NCI-H1092 treated with DMSO at 0.1 percent for 48 hours (cell line): Measurements from ENCODE around the gene ST6GAL2.
A peak's percentile ranks its signal among the peaks of the same experiment; 100 is the strongest.

Experiments used
- DNase-seq: peaks from one replicate; lab custom pipeline; 2025; lab: John Stamatoyannopoulos, UW

ST6GAL2 gene, protein sequence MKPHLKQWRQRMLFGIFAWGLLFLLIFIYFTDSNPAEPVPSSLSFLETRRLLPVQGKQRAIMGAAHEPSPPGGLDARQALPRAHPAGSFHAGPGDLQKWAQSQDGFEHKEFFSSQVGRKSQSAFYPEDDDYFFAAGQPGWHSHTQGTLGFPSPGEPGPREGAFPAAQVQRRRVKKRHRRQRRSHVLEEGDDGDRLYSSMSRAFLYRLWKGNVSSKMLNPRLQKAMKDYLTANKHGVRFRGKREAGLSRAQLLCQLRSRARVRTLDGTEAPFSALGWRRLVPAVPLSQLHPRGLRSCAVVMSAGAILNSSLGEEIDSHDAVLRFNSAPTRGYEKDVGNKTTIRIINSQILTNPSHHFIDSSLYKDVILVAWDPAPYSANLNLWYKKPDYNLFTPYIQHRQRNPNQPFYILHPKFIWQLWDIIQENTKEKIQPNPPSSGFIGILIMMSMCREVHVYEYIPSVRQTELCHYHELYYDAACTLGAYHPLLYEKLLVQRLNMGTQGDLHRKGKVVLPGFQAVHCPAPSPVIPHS

DNA sequence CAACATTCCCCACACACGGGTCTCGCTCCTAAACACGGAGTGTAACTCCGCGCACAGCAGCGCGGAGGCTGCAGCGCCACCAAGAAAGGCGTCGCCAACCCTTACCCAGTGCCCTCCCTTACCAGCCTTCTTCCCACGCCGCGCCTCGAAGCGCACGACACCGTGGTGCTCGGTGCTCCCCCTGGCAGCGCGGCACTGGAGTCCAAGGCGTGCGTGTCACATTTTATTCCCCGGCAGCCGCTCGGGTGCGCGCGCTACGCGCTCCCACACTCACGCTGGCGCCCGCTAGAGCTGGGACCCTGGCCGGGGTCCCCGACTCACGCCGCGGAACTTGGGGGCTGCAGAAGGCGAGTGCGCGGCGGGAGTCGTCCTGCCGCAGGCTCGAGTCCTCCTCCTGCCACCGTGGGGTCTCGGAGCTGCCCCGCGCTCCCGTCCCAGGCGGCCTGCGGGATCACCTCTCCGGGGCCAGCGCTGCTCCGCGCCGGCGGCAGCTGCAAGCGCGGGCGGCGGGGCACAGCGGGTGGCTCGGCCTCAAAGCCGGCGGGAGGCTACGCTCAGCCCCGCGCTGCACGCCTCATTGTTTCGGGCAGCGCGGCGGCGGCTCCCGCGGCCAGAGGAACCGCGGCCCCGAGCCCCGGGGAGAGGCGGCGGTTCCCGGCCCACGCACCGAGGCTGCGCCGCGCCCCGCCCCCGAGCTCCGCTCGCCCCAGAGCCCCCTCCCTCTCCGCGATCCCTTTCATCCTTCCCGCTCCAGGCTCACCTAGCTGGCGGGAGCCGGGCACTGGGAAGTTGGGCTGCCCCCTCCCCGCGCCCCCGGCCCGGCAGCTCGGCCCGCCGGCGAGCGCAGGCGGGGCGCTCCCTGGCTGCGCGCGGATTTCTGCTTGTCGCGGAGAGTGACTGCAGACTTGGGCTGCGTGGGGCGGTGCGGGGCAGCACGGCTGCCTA lies at the start of gene ST6GAL2:
ST6GAL2 (minus strand) TSS at position 197 of the 945 bp plus-strand sequence. CDS start 42,190 bp downstream, outside the sequence.
- DNase-seq, result peak; percentile 9

DNA sequence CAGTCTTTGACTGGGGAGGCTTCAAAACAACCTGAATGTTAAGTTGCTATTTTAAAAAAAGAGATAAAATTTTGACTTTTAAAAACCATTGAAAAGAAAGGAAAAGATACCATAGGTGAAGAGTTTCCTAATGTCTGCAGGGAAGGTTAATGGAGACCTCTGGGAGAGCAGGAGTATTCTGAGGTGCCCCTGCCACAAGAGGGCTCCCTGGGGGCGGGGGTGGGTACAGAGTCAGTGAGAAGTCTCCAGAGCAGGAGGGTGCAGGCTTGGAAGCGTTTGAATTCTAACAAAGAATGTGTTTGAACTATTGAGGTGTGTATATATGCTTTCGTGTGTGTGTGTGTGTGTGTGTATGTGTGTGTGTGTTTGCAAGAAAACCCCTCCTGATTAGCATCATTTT lies 46.7 kb upstream of the ST6GAL2 start:
- DNase-seq, result no peak

DNA sequence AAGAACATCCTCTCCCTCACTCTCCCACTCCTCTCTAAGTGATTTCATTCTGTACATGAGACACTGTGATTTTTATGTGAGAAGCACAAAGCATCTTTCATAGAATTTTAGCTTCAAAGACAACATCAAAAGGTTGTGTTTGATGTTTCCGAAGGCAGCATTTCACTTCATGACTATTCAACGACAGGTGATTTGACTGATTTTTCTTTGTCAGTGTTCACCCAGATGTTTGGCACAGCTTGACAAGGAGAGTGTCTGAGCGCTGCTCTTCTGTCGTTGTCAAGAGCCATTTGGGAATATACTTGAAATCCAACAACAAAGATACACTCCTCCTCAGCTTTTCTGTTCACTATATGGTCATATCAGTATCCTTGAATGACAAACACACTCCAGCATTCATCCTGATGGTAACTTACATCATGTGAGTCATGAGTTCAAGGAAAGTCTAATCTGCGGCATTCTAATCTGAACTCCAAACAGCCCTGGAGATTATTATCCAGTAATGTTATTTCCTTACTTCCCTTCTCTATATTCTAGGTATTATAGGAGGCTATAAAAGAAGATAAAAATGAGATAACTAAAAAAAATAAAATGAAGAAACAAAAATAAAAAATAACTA lies 45.9 kb upstream of the ST6GAL2 start:
- DNase-seq, result no peak

DNA sequence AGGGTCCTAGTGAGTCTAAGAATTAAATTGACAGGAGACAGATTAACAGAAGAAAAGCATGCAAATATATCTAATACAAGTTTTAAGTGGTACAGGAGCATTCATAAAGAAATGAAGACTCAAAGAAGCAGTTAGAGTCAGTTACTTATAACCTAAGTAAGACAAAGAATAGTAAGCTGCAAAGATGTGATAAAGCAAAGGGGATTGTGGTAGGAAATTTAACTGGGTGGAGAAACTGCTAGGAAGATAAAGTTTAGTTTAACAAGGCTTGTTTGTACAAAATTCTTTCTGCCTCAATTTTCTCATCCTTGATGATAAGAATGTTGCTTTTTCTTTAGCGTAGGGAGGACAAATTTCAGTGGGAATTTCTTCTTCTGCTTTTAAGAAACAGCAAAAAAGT lies 35.5 kb upstream of the ST6GAL2 start:
- DNase-seq, result no peak

DNA sequence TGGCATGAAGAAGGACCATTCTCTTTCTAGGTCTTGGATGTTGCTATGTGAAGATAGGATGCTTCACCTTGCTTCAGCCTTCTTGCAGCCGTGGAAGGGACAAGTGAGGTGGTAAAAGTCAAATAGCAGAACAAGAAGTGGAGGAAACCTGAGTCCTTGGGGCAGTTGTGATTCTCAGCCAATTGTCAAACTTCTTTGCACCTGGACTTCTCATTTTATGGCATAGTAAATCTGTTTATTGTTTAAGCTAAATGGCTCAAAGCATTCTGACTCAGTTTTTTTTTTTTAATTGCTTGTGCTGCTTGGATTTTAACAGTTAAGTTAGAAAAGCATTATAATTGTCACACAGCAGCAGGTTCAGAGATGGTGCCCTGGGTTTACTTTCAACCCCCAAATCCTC lies 33.0 kb upstream of the ST6GAL2 start:
- no peak for DNase-seq

DNA sequence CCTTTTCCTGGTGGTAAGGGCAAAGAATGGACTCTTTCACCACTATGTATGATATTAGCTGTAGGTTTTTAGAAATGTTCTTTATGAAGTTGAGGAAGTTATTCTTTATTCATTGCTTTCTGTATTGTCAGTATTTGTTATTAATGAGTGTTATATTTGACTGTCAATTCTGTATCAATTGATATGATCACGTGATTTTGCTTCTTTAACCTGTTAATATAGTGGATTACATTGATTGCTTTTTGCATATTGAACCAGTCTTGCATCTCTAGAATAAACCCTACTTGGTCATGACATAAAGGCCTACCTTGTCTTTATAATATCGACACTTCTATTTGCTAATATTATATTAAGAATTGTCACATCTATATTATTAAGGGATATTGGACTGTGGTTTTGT lies 18.3 kb upstream of the ST6GAL2 start:
- no peak for DNase-seq

DNA sequence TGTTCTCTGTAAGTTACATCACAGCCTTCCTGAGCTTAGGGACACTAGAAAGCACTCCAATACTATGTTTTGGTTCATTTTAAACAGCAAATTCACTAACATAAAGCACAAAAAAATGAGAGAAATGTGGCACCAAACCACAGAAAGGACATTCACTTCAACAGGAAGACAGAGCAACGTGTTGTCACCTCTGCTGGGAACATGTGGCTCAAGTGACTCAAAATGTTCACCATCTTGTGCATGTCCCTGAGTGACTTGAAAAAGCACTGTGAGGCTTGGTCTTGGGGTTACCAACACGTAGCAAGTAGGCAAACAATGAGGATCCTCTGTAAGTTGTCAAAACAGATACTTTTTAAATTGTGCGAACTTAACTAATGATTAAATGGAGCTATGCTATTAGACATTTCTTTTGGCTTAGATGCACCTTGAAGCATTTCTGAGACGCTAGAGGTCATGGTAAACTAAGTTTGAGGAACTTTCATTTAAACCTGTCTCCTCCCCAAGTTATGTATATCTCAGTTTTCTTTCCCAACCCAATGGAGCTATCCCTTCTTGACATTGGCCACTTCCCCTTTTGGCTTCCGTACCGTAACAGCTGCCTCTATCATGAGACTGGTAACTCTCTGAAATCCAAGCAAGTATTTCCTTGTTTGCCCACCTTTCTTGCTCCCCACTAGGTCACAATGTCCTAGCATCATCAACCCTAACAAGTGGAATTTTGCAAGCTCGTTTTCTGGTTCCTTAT lies 14.0 kb upstream of the ST6GAL2 start:
- DNase-seq, result no peak

DNA sequence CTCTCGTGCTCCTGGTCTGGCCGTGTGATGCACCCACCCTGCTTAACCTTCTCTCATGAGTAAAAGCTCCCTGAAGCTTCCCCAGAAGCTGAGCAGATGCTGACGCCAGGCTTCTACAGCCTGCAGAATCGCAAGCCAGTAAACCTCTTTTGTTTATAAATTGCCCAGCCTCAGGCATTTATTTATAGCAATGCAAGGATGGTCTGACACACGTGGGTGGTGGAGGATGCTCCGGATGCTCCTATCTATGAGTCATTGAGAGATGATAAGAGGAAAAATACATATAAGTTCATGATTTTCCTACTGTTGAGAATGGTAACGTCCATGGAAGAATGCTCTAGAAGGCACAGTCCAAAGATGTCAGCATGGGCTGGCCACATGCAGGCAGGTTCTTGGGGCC lies 8.6 kb upstream of the ST6GAL2 start:
- no peak for DNase-seq

DNA sequence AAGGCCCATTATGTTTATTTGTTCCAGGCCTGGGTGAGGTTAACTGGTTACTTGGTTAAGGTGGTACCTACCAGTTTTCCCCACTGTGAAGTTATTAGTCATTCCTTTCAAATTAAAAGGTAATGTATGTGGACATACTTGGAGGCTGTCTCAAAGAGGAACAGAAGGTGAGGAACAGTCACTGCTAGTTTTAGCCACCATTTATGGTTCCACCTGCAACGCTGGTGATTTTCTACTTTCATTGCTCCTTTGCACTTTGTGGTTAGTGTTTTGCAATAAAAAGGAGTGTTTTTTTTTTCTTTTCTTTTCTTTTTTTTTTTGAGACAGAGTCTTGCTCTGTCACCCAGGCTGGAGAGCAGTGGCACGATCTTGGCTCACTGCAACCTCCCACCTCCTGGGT lies 6.1 kb upstream of the ST6GAL2 start:
- DNase-seq, result no peak

DNA sequence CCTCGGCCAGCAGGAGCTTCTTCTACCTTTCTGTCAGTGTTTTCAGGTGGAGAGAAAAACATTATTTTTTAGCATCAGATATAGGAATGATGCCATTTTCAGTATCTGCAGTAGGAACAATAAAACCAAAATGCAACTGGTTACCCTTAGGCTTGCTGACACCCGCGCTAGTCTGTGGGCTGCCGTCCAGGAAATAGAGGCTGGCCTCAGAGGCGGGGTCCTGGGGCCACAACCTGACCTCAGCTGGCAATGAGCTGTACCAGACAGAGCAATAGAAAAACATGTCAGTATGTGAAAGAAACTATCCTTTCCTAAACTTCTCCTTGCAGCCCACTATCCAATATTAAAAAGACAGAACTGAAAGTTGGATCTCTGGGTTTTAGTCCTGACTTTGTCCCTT lies 4.6 kb upstream of the ST6GAL2 start:
- DNase-seq, result no peak

DNA sequence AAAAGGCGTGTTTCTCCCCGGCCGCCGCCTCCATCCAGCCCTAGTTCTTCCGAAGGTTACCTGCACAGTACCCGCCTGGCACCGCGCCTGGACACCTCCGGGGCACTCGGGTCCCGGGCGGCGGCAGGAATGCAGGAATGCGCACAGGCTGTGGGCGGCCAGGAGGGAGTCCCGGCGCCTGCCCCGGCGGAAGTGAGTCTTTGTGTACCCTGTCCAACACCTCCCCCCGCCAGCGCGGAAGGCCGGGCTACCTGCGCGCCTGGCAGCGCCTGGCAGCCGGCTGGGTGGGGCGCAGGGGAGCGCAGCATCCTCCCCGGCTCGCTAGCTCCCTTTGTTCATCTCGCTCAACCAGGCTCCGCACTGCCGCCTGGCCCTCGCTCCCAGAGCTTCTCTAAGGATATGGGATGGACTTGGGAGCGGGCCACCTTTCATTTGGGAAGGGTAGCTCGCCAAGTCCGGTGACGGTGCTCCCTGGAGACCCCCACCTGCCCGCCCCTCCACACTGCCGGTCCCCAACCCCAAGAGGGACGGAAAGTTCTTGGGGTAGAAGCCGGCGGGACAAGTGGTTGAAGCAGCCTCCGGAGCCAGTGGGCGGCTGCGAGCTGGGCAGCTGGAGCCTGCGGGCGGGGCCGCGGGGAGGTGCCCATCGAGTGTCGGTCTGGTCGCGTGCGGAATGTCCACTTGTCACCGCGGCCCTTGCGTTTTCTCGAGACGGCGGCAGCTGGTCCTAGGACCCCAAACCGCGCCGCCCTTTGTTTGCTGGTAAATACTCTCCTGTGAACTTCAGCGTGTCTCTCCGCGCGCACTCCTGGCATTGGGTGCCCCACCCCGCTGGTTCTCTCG lies 1.2 kb upstream of the ST6GAL2 start:
- DNase-seq, result peak; percentile 18

DNA sequence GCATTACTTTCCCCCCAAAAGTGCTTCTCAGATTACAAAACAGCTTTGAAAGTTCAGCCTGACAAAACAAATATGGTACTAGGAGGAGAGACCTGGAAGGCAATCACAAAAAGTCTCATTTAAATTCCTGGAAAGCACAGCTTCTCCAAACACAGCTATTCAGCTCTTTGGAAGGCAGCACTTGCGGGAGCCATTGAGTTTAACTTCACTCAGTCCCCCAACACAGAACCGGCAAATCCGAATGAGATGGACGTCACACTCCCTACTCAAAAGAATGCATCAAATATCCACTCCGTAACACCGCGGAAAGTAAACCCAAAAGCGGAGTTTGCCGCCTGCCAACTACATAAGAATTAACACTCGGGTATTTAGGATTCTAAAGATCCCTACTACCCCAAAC lies 638 bp downstream of the ST6GAL2 start:
- DNase-seq, result no peak

DNA sequence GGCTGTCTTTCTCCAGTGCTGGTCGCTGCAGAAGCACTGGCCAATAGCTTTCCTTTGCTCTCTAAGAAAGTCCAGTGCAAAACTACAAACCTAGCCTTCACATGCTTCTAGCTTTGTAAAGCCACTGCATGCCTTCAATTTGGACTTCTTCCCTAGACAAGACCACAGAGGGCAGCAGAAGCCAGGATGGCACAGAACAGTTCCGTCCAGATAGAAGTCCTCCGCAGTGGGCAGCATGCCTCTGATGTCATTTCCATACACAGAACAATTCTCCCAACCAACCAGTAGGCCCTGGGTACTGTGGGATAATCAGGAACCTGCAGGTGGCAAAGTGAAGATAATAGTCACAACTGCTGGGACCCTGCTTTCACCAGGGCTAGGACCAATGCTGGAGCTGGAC lies 3.3 kb downstream of the ST6GAL2 start:
- DNase-seq, result no peak

DNA sequence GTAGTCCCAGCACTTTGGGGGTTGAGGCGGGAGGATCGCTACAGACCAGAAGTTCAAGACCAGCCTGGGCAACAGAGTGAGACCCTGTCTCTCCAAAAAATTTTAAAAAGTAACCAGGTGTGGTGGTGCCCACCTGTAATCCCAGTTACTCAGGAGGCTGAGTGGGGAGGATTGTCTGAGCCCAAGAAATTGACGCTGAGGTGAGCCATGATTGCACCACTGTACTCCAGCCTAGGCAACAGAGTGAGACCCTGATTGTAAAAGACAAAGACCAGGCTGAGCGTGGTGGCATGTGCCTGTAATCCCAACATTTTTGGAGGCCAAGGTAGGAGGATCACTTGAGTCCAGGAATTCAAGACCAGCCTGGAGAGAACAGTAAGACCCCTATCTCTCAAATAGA lies 7.8 kb downstream of the ST6GAL2 start:
- no peak for DNase-seq

DNA sequence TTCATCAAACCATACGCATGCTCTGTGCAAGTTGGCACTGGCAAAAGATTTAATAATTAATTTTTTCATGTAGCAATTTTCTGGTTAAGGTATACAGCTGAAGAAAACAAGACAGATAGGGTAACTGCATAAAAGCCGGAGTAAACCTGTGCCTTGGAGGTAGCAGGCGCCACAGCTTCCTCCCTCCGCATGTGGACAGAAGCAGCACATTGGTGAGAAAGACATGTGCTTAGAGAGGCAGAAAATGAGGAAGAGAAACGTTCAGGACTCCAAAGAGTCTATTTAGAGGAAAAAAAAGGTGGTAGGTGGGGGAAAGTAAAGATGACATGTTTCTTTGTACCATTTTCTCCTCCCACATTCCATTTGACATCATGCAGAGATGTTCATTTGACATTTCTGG lies 9.3 kb downstream of the ST6GAL2 start:
- DNase-seq, result no peak

DNA sequence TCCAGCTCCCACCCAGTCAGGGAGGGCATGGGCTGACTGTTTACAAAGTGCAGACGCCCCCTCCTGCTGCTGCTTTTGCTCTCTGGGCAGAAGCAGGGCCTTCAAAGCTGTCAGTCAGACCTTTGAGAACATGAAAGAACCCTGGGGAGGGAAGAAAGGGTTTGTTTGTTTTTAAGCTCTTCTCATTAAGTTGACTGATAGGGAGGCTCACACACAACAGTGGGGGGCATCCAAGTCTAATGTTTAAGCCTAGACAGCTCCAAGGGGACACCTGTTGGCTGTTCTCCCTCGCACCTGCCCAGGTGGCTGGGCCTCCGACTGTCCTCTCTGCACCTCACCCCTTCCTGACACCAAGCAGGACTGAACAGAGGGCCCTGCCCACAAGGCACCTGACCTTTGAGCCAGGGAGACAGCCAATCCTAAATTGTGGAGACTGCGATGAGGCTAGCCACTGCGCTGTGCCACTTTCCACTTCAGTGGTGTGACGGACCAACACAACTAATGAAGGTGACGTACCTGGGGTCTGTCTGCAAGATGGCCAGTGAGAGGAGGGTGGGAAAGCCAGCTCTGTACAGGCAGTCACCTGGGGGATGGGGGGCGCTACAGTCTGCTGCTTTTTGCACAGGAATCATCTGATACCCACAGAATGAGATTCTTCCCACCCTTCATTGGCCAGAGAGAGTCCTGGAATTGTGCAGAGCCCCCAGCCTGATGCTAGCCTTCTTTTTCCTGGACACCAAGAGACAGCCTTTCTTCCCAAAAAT lies 16.3 kb downstream of the ST6GAL2 start:
- DNase-seq, result no peak

DNA sequence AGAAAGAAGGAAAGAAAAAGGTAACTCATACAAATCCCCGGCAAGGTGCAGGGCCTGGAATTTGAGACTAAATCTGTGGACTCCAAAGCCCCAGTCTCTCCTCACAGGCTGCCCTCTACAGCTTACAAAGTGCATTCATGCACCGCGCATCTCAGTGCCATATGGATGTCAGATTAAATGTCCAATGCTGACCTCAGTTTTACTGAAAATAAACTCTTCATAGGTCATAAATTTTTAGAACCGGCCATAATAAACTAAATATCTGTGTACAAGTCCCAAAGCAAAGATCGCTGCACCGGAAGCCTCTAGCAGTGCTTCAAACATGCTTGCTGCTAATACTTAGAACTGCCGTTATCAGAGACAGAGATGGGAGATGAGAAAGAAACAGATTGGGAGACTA lies 17.7 kb downstream of the ST6GAL2 start:
- peak; percentile 3 for DNase-seq

DNA sequence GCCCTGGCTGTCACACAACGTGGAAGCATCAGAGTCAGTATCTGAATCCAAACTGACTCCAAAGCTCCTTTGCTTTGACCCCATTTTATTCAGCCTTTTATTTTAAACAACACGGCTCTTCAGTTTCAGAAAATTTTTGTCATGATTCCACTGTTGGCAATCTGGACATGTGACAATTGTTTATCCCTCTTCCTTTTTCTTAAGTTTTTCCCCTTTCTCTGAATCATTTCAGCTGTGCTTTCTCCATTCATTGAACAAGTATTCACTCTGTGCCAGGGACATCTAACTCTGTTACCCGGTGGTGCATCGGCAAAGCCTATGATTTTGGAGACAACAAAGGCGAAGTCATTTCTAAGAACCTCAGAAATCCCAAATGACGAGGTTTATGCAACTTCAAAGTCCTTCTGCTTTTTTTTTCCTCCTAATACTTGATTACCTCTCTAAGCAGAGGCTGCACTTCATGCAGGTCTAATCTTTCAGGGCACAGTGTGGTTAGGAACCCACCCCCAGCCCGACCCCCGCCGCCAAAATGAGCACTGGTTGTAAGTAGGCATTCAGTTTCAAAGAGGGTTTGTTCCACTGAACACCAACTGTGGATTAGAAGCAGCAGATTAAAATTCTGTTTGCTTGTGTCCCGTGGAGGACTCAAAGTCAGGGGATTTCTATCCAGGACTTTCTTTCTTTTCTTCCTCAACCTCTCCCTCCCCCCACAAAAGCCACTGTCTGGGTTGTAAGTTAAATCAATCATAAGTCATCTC lies 18.6 kb downstream of the ST6GAL2 start:
- no peak for DNase-seq

DNA sequence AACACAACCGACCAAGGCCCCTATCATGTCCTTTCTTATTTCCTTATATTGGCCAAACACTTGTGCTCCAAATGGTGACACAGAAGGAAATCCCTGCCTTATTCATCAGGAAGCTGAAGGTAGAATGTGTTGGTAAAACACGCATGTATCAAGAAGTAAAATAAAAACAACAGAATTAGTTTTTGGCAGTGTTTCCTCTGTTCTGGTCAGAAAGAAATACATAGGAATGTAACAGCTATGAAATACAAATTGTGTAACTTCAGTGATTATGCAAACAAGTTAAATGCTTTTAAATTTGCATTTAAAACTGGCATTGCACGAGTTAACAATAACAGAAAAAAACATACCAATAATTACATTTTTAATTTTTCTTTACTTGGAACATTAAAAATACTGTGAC lies 19.3 kb downstream of the ST6GAL2 start:
- DNase-seq, result no peak
